Ishikawa (cell line): ENCODE data around the gene GLT8D2.

ENCODE experiments used
- CEBPB ChIP-seq: IDR thresholded peaks from 2 replicates; pipeline ENCODE4 v1.6.1; 2012
- CREB1 ChIP-seq: IDR thresholded peaks from 2 replicates; pipeline ENCODE4 v1.6.1; 2012; ENCODE audit warnings: low read depth
- EGR1 ChIP-seq: IDR thresholded peaks from 2 replicates; pipeline ENCODE4 v1.6.1; 2012
- EP300 ChIP-seq: IDR thresholded peaks from 2 replicates; pipeline ENCODE4 v1.6.1; 2012; ENCODE audit warnings: borderline replicate concordance
- FOXM1 ChIP-seq: IDR thresholded peaks from 2 replicates; pipeline ENCODE4 v1.6.1; 2012; ENCODE audit warnings: low read depth, borderline replicate concordance
- NFIC ChIP-seq: IDR thresholded peaks from 2 replicates; pipeline ENCODE4 v1.6.1; 2012
- RAD21 ChIP-seq: IDR thresholded peaks from 2 replicates; pipeline ENCODE4 v1.6.1; 2012; ENCODE audit warnings: low read depth
- TAF1 ChIP-seq: IDR thresholded peaks from 2 replicates; pipeline ENCODE4 v1.6.1; 2012; ENCODE audit warnings: low read depth, mild to moderate bottlenecking
- TCF12 ChIP-seq: IDR thresholded peaks from 2 replicates; pipeline ENCODE4 v1.6.1; 2012; ENCODE audit warnings: low read depth
- TEAD4 ChIP-seq: IDR thresholded peaks from 2 replicates; pipeline ENCODE4 v1.6.1; 2012
- YY1 ChIP-seq: IDR thresholded peaks from 2 replicates; pipeline ENCODE4 v1.6.1; 2012; ENCODE audit warnings: low read depth
- ZBTB7A ChIP-seq: IDR thresholded peaks from 2 replicates; pipeline ENCODE4 v1.6.1; 2012; ENCODE audit warnings: low read depth
- TF ChIP-seq, protein P1 (sequence below): IDR thresholded peaks from 2 replicates; pipeline ENCODE4 v1.6.1; 2012
- TF ChIP-seq, protein P2 (sequence below): IDR thresholded peaks from 2 replicates; pipeline ENCODE4 v1.6.1; 2012; ENCODE audit warnings: low read depth, mild to moderate bottlenecking
- TF ChIP-seq, protein P3 (sequence below): IDR thresholded peaks from 2 replicates; pipeline ENCODE4 v1.6.1; 2012

GLT8D2 gene

DNA sequence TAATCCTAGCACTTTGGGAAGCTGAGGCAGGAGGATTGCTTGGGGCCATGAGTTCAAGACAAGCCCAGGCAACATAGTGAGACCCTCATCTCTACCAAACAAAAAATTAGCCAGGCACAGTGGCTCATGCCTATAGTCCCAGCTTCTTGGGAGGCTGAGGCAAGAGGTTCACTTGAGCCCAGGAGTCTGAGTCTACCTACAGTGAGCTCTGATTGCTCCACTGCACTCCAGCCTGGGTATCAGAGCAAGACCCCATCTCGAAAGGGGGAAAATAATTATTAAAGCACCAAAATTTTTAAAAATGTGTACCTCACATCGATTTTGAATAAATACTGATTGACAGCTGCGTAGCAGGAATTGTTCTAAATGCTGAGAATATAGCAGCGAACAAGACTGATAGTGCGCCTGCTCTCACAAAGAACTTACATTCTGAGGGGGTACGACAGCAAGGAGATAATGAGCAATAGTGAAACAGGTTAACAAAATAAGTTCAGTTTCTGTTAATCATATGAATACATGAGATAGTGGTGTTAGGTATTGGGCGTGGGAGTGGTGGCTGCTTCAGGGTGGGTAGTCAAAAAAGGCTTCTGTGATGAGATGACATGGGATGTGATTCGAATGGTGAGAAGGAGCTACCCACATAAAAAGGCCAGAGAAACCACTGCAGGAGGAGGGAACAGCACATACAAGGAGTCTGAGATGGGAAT, 33.9 kb upstream of the GLT8D2 start:
- no peak for TF ChIP-seq NFIC

- TF ChIP-seq, protein P1, sequence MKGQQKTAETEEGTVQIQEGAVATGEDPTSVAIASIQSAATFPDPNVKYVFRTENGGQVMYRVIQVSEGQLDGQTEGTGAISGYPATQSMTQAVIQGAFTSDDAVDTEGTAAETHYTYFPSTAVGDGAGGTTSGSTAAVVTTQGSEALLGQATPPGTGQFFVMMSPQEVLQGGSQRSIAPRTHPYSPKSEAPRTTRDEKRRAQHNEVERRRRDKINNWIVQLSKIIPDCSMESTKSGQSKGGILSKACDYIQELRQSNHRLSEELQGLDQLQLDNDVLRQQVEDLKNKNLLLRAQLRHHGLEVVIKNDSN: no peak
- TF ChIP-seq TAF1 (no peak), RAD21 (no peak), TCF12 (no peak), CREB1 (no peak), ZBTB7A (no peak), EP300 (no peak), FOXM1 (no peak), TEAD4 (no peak), EGR1 (no peak)
- TF ChIP-seq, protein P2, sequence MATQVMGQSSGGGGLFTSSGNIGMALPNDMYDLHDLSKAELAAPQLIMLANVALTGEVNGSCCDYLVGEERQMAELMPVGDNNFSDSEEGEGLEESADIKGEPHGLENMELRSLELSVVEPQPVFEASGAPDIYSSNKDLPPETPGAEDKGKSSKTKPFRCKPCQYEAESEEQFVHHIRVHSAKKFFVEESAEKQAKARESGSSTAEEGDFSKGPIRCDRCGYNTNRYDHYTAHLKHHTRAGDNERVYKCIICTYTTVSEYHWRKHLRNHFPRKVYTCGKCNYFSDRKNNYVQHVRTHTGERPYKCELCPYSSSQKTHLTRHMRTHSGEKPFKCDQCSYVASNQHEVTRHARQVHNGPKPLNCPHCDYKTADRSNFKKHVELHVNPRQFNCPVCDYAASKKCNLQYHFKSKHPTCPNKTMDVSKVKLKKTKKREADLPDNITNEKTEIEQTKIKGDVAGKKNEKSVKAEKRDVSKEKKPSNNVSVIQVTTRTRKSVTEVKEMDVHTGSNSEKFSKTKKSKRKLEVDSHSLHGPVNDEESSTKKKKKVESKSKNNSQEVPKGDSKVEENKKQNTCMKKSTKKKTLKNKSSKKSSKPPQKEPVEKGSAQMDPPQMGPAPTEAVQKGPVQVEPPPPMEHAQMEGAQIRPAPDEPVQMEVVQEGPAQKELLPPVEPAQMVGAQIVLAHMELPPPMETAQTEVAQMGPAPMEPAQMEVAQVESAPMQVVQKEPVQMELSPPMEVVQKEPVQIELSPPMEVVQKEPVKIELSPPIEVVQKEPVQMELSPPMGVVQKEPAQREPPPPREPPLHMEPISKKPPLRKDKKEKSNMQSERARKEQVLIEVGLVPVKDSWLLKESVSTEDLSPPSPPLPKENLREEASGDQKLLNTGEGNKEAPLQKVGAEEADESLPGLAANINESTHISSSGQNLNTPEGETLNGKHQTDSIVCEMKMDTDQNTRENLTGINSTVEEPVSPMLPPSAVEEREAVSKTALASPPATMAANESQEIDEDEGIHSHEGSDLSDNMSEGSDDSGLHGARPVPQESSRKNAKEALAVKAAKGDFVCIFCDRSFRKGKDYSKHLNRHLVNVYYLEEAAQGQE: no peak
- TF ChIP-seq, protein P3, sequence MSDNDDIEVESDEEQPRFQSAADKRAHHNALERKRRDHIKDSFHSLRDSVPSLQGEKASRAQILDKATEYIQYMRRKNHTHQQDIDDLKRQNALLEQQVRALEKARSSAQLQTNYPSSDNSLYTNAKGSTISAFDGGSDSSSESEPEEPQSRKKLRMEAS: no peak
Measured at GRCh38 chr12:104080764-104081163, 30.8 kb upstream of the GLT8D2 start.

GRCh38 chr12:104079024-104079423, 29.0 kb upstream of the GLT8D2 start:
- TF ChIP-seq TAF1: no peak
- no peak for TF ChIP-seq FOXM1
- TF ChIP-seq CREB1: no peak
- TF ChIP-seq TCF12: no peak
- TF ChIP-seq, protein P1: no peak
- TF ChIP-seq, protein P3: no peak
- TF ChIP-seq EGR1: no peak
- TF ChIP-seq EP300: no peak
- no peak for TF ChIP-seq TEAD4
- TF ChIP-seq, protein P2: no peak
- TF ChIP-seq ZBTB7A: no peak
- no peak for TF ChIP-seq YY1
- TF ChIP-seq NFIC: no peak

DNA sequence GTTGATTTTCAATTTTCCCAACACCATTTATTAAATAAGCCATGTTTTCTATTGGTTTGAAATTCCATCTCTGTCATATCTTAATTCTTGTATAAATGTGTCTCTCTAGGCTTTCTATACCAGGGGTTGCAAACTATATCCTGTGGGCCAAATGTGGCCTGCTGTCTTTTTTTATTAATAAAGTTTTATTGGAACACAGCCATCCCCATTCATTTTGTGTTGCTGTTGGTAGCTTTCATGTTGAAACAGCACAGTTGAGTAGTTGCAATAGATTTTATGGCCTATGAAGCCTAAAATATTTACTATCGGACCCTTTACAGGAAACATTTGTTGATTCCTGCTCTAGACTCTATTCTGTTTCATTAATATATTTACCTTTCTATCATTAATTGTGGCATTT, 23.7 kb upstream of the GLT8D2 start:
- TF ChIP-seq, protein P1: no peak
- TF ChIP-seq EGR1 (no peak), TAF1 (no peak), TCF12 (no peak), YY1 (no peak), CREB1 (no peak)

DNA sequence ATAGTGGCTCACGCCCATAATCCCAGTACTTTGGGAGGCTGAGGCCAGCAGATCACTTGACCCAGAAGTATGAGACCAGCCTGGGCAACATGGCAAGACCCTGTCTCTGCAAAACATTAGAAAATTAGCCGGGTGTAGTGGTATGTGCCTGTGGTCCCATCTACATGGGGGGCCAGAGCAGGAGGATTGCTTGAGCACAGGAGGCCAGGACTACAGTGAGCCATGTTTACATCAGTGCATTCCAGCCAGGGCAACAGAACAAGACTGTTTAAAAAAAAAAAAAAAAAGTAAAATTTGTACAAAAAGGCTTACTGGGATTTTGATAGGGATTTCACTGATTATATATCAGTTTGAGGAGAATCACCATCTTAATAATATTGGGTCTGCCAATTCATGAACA, 22.1 kb upstream of the GLT8D2 start:
- TF ChIP-seq FOXM1 (no peak), ZBTB7A (no peak), EP300 (no peak), EGR1 (no peak), CREB1 (no peak), CEBPB (no peak), NFIC (no peak), TAF1 (no peak), TEAD4 (no peak), YY1 (no peak), RAD21 (no peak), TCF12 (no peak)
- TF ChIP-seq, protein P2: no peak
- TF ChIP-seq, protein P3: no peak
- TF ChIP-seq, protein P1: no peak
